ENCODE results near the gene MB. TPM values are rescaled to one million over a fixed set of nuclear protein-coding genes. Genes with fewer than 3 reads are reported as not detected.

The MB gene
- total RNA-seq, 1 experiment from 2014 or later, result not detected

GRCh38 chr22:35604621-35605368 lies 12.3 kb downstream of the MB start:
- Histone ChIP-seq H3K9me2 (replicated peaks; ENCODE audit: insufficient read depth, low read length) (no peaks in the 10 kb centered on the region), H3K4me1 (ENCODE audit: low read length) (peaks cover 16% of the 10 kb centered on the region), H2AFZ (ENCODE audit: low read length) (no peak overlapping the region), H3K9ac (ENCODE audit: low read length) (no peak overlapping the region), H3K4me3 (ENCODE audit: low read length) (no peak overlapping the region), H3K9me3 (ENCODE audit: low read length) (no peaks in the 10 kb centered on the region), H3K79me2 (ENCODE audit: low read length) (no peaks in the 10 kb centered on the region), H3K27me3 (ENCODE audit: low read length) (no peaks in the 10 kb centered on the region), H4K20me1 (ENCODE audit: insufficient read depth, low read depth, low read length) (no peaks in the 10 kb centered on the region), H3K36me3 (ENCODE audit: insufficient read depth, low read length) (no peaks in the 10 kb centered on the region), H3K4me2 (ENCODE audit: low read depth, low read length, poor library complexity, severe bottlenecking) (no peak overlapping the region), H3K27ac (ENCODE audit: low read length) (no peak overlapping the region)
- DNase-seq, result no peak

GRCh38 chr22:35601743-35602615 lies 15.2 kb downstream of the MB start:
- H3K9me3 ChIP-seq (ENCODE audit: low read length), result no peaks in the 10 kb centered on the region
- H3K4me3 ChIP-seq (ENCODE audit: low read length), result no peak overlapping the region
- no peaks in the 10 kb centered on the region for H3K79me2 ChIP-seq (ENCODE audit: low read length)
- no peak for DNase-seq
- no peaks in the 10 kb centered on the region for H3K27me3 ChIP-seq (ENCODE audit: low read length)
- no peak overlapping the region for H3K27ac ChIP-seq (ENCODE audit: low read length)
- no peaks in the 10 kb centered on the region for H4K20me1 ChIP-seq (ENCODE audit: insufficient read depth, low read depth, low read length)
- H3K36me3 ChIP-seq (ENCODE audit: insufficient read depth, low read length), result no peaks in the 10 kb centered on the region
- H2AFZ ChIP-seq (ENCODE audit: low read length), result no peak overlapping the region
- H3K4me1 ChIP-seq (ENCODE audit: low read length), result peaks cover 16% of the 10 kb centered on the region
- H3K9me2 ChIP-seq (replicated peaks; ENCODE audit: insufficient read depth, low read length), result no peaks in the 10 kb centered on the region
- no peak overlapping the region for H3K9ac ChIP-seq (ENCODE audit: low read length)
- no peak overlapping the region for H3K4me2 ChIP-seq (ENCODE audit: low read depth, low read length, poor library complexity, severe bottlenecking)

GRCh38 chr22:35601013-35601580 lies 16.0 kb downstream of the MB start:
- H3K9me3 ChIP-seq (ENCODE audit: low read length), result no peaks in the 10 kb centered on the region
- H3K79me2 ChIP-seq (ENCODE audit: low read length), result no peaks in the 10 kb centered on the region
- H3K36me3 ChIP-seq (ENCODE audit: insufficient read depth, low read length), result no peaks in the 10 kb centered on the region
- no peak overlapping the region for H2AFZ ChIP-seq (ENCODE audit: low read length)
- no peak overlapping the region for H3K27ac ChIP-seq (ENCODE audit: low read length)
- H3K9me2 ChIP-seq (replicated peaks; ENCODE audit: insufficient read depth, low read length), result no peaks in the 10 kb centered on the region
- no peak overlapping the region for H3K4me2 ChIP-seq (ENCODE audit: low read depth, low read length, poor library complexity, severe bottlenecking)
- peaks cover 16% of the 10 kb centered on the region for H3K4me1 ChIP-seq (ENCODE audit: low read length)
- H3K9ac ChIP-seq (ENCODE audit: low read length), result no peak overlapping the region
- no peaks in the 10 kb centered on the region for H4K20me1 ChIP-seq (ENCODE audit: insufficient read depth, low read depth, low read length)
- H3K4me3 ChIP-seq (ENCODE audit: low read length), result no peak overlapping the region
- H3K27me3 ChIP-seq (ENCODE audit: low read length), result no peaks in the 10 kb centered on the region
- no peak for DNase-seq

- H3K27me3 ChIP-seq (ENCODE audit: low read length), result no peaks in the 10 kb centered on the region
- H3K4me2 ChIP-seq (ENCODE audit: low read depth, low read length, poor library complexity, severe bottlenecking), result no peak overlapping the region
- peaks cover 14% of the 10 kb centered on the region for H3K4me1 ChIP-seq (ENCODE audit: low read length)
Measured at GRCh38 chr22:35600476-35600875, 16.7 kb downstream of the MB start.

GRCh38 chr22:35599364-35599763 lies 17.8 kb downstream of the MB start:
- no peaks in the 10 kb centered on the region for H3K36me3 ChIP-seq (ENCODE audit: insufficient read depth, low read length)
- no peaks in the 10 kb centered on the region for H3K9me2 ChIP-seq (replicated peaks; ENCODE audit: insufficient read depth, low read length)
- no peak overlapping the region for H2AFZ ChIP-seq (ENCODE audit: low read length)
- H3K4me1 ChIP-seq (ENCODE audit: low read length), result peaks cover 2% of the 10 kb centered on the region
- H3K27me3 ChIP-seq (ENCODE audit: low read length), result no peaks in the 10 kb centered on the region
- no peaks in the 10 kb centered on the region for H3K79me2 ChIP-seq (ENCODE audit: low read length)
- no peak overlapping the region for H3K9ac ChIP-seq (ENCODE audit: low read length)
- no peaks in the 10 kb centered on the region for H3K9me3 ChIP-seq (ENCODE audit: low read length)
- no peak for DNase-seq
- H3K27ac ChIP-seq (ENCODE audit: low read length), result no peak overlapping the region
- H3K4me2 ChIP-seq (ENCODE audit: low read depth, low read length, poor library complexity, severe bottlenecking), result no peak overlapping the region
- H3K4me3 ChIP-seq (ENCODE audit: low read length), result no peak overlapping the region
- no peaks in the 10 kb centered on the region for H4K20me1 ChIP-seq (ENCODE audit: insufficient read depth, low read depth, low read length)

More at GRCh38 chr22:35600476-35600875, 16.7 kb downstream of the MB start:
- Histone ChIP-seq H3K9me3 (ENCODE audit: low read length) (no peaks in the 10 kb centered on the region), H3K36me3 (ENCODE audit: insufficient read depth, low read length) (no peaks in the 10 kb centered on the region), H2AFZ (ENCODE audit: low read length) (no peak overlapping the region), H3K9ac (ENCODE audit: low read length) (no peak overlapping the region), H4K20me1 (ENCODE audit: insufficient read depth, low read depth, low read length) (no peaks in the 10 kb centered on the region), H3K79me2 (ENCODE audit: low read length) (no peaks in the 10 kb centered on the region), H3K9me2 (replicated peaks; ENCODE audit: insufficient read depth, low read length) (no peaks in the 10 kb centered on the region), H3K4me3 (ENCODE audit: low read length) (no peak overlapping the region), H3K27ac (ENCODE audit: low read length) (no peak overlapping the region)
- no peak for DNase-seq

GRCh38 chr22:35598396-35598710 lies 18.8 kb downstream of the MB start:
- Histone ChIP-seq H4K20me1 (ENCODE audit: insufficient read depth, low read depth, low read length) (no peaks in the 10 kb centered on the region), H3K4me1 (ENCODE audit: low read length) (no peaks in the 10 kb centered on the region), H3K4me2 (ENCODE audit: low read depth, low read length, poor library complexity, severe bottlenecking) (no peak overlapping the region), H3K4me3 (ENCODE audit: low read length) (no peak overlapping the region), H3K27ac (ENCODE audit: low read length) (no peak overlapping the region), H3K9ac (ENCODE audit: low read length) (no peak overlapping the region), H3K79me2 (ENCODE audit: low read length) (no peaks in the 10 kb centered on the region), H2AFZ (ENCODE audit: low read length) (no peak overlapping the region), H3K9me2 (replicated peaks; ENCODE audit: insufficient read depth, low read length) (no peaks in the 10 kb centered on the region), H3K9me3 (ENCODE audit: low read length) (no peaks in the 10 kb centered on the region), H3K27me3 (ENCODE audit: low read length) (no peaks in the 10 kb centered on the region), H3K36me3 (ENCODE audit: insufficient read depth, low read length) (no peaks in the 10 kb centered on the region)
- no peak for DNase-seq

- no peaks in the 10 kb centered on the region for H3K4me1 ChIP-seq (ENCODE audit: low read length)
- H3K79me2 ChIP-seq (ENCODE audit: low read length), result no peaks in the 10 kb centered on the region
- no peak overlapping the region for H3K4me2 ChIP-seq (ENCODE audit: low read depth, low read length, poor library complexity, severe bottlenecking)
- no peak overlapping the region for H3K27ac ChIP-seq (ENCODE audit: low read length)
- DNase-seq, result no peak
- H3K9ac ChIP-seq (ENCODE audit: low read length), result no peak overlapping the region
- H3K9me3 ChIP-seq (ENCODE audit: low read length), result no peaks in the 10 kb centered on the region
- no peaks in the 10 kb centered on the region for H3K9me2 ChIP-seq (replicated peaks; ENCODE audit: insufficient read depth, low read length)
- no peaks in the 10 kb centered on the region for H3K36me3 ChIP-seq (ENCODE audit: insufficient read depth, low read length)
- no peak overlapping the region for H2AFZ ChIP-seq (ENCODE audit: low read length)
- H3K4me3 ChIP-seq (ENCODE audit: low read length), result no peak overlapping the region
- no peaks in the 10 kb centered on the region for H3K27me3 ChIP-seq (ENCODE audit: low read length)
- no peaks in the 10 kb centered on the region for H4K20me1 ChIP-seq (ENCODE audit: insufficient read depth, low read depth, low read length)
Measured at GRCh38 chr22:35597692-35598395, 19.3 kb downstream of the MB start.

- Histone ChIP-seq H3K4me3 (ENCODE audit: low read length) (no peak overlapping the region), H3K36me3 (ENCODE audit: insufficient read depth, low read length) (no peaks in the 10 kb centered on the region), H3K27me3 (ENCODE audit: low read length) (no peaks in the 10 kb centered on the region), H3K4me2 (ENCODE audit: low read depth, low read length, poor library complexity, severe bottlenecking) (no peak overlapping the region), H2AFZ (ENCODE audit: low read length) (no peak overlapping the region), H3K9me2 (replicated peaks; ENCODE audit: insufficient read depth, low read length) (no peaks in the 10 kb centered on the region), H3K9ac (ENCODE audit: low read length) (no peak overlapping the region), H3K4me1 (ENCODE audit: low read length) (no peaks in the 10 kb centered on the region), H3K9me3 (ENCODE audit: low read length) (no peaks in the 10 kb centered on the region), H4K20me1 (ENCODE audit: insufficient read depth, low read depth, low read length) (no peaks in the 10 kb centered on the region), H3K27ac (ENCODE audit: low read length) (no peak overlapping the region), H3K79me2 (ENCODE audit: low read length) (no peaks in the 10 kb centered on the region)
- DNase-seq, result no peak
Measured at GRCh38 chr22:35596821-35597220, 20.3 kb downstream of the MB start.
